ENCODE results near the gene SLIT1.

The SLIT1 gene

GRCh38 chr10:97011397-97011796 lies 174.4 kb downstream of the SLIT1 start:
- no peaks in the 10 kb centered on the region for H3K4me1 ChIP-seq (ENCODE audit: control insufficient read depth in 1 of 2, insufficient read depth in 2 of 2, low read length in 2 of 2)
- H3K27me3 ChIP-seq (ENCODE audit: control insufficient read depth in 1 of 2, insufficient read depth in 2 of 2, low read length in 2 of 2), result no peaks in the 10 kb centered on the region
- no peaks in the 10 kb centered on the region for H3K36me3 ChIP-seq (ENCODE audit: control insufficient read depth in 1 of 2, insufficient read depth in 2 of 2, low read length in 2 of 2)
- no peak overlapping the region for H3K4me3 ChIP-seq (ENCODE audit: low read depth in 1 of 2, low read length in 2 of 2)
- no peak overlapping the region for H3K27ac ChIP-seq (ENCODE audit: low read depth, low read length)
- peaks cover 0 to 11% of the 10 kb centered on the region in 2 donors for H3K9me3 ChIP-seq (ENCODE audit: control insufficient read depth in 1 of 2, low read length in 2 of 2)
- H3K9ac ChIP-seq (ENCODE audit: low read depth in 1 of 2, low read length in 2 of 2), result no peak overlapping the region

DNA sequence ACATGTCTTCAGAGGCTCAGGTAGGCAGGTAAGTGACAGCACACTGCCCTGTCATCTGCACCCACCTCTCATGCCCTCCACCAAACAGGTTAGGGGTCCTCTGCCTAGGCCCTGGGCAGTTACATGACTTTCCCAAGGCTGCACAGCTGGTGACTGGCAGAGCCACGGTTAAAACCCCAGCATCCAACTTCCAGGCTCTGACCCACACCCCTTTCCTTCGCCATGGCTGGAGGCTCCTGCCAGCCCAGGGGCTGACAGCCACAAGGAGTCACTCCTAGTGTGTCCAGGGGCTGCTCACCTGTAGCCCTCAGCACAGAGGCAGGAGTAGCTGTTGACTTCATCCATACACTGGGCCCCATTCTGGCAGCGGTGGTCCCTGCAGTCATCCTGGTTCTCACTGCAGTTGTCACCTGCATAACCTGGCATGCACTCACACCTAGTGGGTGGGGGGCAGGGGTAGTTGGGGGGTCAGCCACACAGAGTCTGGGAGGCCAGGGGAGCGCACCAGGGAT lies 175.0 kb downstream of the SLIT1 start:
- Histone ChIP-seq H3K27ac (ENCODE audit: low read depth, low read length) (no peak overlapping the region), H3K27me3 (ENCODE audit: control insufficient read depth in 1 of 2, insufficient read depth in 2 of 2, low read length in 2 of 2) (no peaks in the 10 kb centered on the region), H3K4me1 (ENCODE audit: control insufficient read depth in 1 of 2, insufficient read depth in 2 of 2, low read length in 2 of 2) (no peaks in the 10 kb centered on the region), H3K36me3 (ENCODE audit: control insufficient read depth in 1 of 2, insufficient read depth in 2 of 2, low read length in 2 of 2) (no peaks in the 10 kb centered on the region), H3K9ac (ENCODE audit: low read depth in 1 of 2, low read length in 2 of 2) (no peak overlapping the region), H3K9me3 (ENCODE audit: control insufficient read depth in 1 of 2, low read length in 2 of 2) (peaks cover 0 to 11% of the 10 kb centered on the region in 2 donors), H3K4me3 (ENCODE audit: low read depth in 1 of 2, low read length in 2 of 2) (no peak overlapping the region)

DNA sequence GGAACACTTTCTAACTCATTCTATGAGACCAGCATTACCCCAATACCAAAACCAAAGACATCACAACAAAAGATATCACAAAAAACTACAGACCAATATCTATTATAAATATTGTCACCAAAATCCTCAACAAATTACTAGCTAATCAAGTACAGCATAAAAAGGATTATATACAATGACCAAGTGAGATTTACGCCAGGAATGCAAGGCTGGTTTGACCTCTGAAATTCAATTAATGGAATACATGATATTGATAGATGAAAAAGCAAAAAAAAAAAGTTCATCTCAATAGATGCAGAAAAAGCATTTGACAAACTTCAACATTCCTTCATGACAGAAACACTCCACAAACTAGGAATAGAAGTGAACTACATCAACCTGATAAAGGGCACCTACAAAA lies 178.3 kb downstream of the SLIT1 start:
- Histone ChIP-seq H3K9ac (ENCODE audit: low read depth in 1 of 2, low read length in 2 of 2) (no peak overlapping the region), H3K4me1 (ENCODE audit: control insufficient read depth in 1 of 2, insufficient read depth in 2 of 2, low read length in 2 of 2) (peaks cover 4 to 9% of the 10 kb centered on the region in 2 donors), H3K27ac (ENCODE audit: low read depth, low read length) (no peak overlapping the region), H3K9me3 (ENCODE audit: control insufficient read depth in 1 of 2, low read length in 2 of 2) (peaks cover 0 to 11% of the 10 kb centered on the region in 2 donors), H3K27me3 (ENCODE audit: control insufficient read depth in 1 of 2, insufficient read depth in 2 of 2, low read length in 2 of 2) (no peaks in the 10 kb centered on the region), H3K4me3 (ENCODE audit: low read depth in 1 of 2, low read length in 2 of 2) (no peak overlapping the region), H3K36me3 (ENCODE audit: control insufficient read depth in 1 of 2, insufficient read depth in 2 of 2, low read length in 2 of 2) (no peaks in the 10 kb centered on the region)

DNA sequence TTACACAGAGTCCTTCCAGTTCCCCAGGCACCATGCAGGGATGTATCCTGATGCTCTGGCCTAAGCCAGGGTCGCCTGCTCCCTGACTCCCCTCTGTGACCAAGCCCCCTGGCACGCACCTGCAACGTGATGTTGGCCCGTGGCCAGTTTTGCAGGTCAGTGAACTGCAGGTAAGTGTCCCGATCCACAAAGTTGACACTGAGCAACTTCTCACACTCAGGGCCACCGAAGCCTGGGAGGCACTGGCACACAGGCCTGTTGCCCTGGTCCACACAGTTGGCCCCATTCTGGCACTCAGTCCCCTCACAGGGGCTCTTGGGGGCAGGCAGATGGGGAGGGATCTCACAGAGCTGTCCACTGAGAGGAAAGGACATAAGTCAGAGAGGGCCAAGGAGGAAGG lies 179.4 kb downstream of the SLIT1 start:
- H3K36me3 ChIP-seq (ENCODE audit: control insufficient read depth in 1 of 2, insufficient read depth in 2 of 2, low read length in 2 of 2), result no peaks in the 10 kb centered on the region
- H3K27me3 ChIP-seq (ENCODE audit: control insufficient read depth in 1 of 2, insufficient read depth in 2 of 2, low read length in 2 of 2), result no peaks in the 10 kb centered on the region

GRCh38 chr10:97005349-97005748 lies 180.4 kb downstream of the SLIT1 start:
- Histone ChIP-seq H3K9ac (ENCODE audit: low read depth in 1 of 2, low read length in 2 of 2) (no peak overlapping the region), H3K27me3 (ENCODE audit: control insufficient read depth in 1 of 2, insufficient read depth in 2 of 2, low read length in 2 of 2) (no peaks in the 10 kb centered on the region), H3K36me3 (ENCODE audit: control insufficient read depth in 1 of 2, insufficient read depth in 2 of 2, low read length in 2 of 2) (no peaks in the 10 kb centered on the region)

More for the DNA sequence above, 179.4 kb downstream of the SLIT1 start:
- Histone ChIP-seq H3K4me3 (ENCODE audit: low read depth in 1 of 2, low read length in 2 of 2) (no peak overlapping the region), H3K4me1 (ENCODE audit: control insufficient read depth in 1 of 2, insufficient read depth in 2 of 2, low read length in 2 of 2) (peaks cover 13 to 18% of the 10 kb centered on the region in 2 donors), H3K27ac (ENCODE audit: low read depth, low read length) (no peak overlapping the region), H3K9me3 (ENCODE audit: control insufficient read depth in 1 of 2, low read length in 2 of 2) (peaks cover 0 to 11% of the 10 kb centered on the region in 2 donors), H3K9ac (ENCODE audit: low read depth in 1 of 2, low read length in 2 of 2) (no peak overlapping the region)

GRCh38 chr10:97004591-97004990 lies 181.2 kb downstream of the SLIT1 start:
- peaks cover 0 to 11% of the 10 kb centered on the region in 2 donors for H3K9me3 ChIP-seq (ENCODE audit: control insufficient read depth in 1 of 2, low read length in 2 of 2)
- no peak overlapping the region for H3K9ac ChIP-seq (ENCODE audit: low read depth in 1 of 2, low read length in 2 of 2)
- H3K36me3 ChIP-seq (ENCODE audit: control insufficient read depth in 1 of 2, insufficient read depth in 2 of 2, low read length in 2 of 2), result no peaks in the 10 kb centered on the region
- H3K27ac ChIP-seq (ENCODE audit: low read depth, low read length), result no peak overlapping the region
- peaks cover 29 to 33% of the 10 kb centered on the region in 2 donors for H3K4me1 ChIP-seq (ENCODE audit: control insufficient read depth in 1 of 2, insufficient read depth in 2 of 2, low read length in 2 of 2)
- H3K4me3 ChIP-seq (ENCODE audit: low read depth in 1 of 2, low read length in 2 of 2), result no peak overlapping the region
- H3K27me3 ChIP-seq (ENCODE audit: control insufficient read depth in 1 of 2, insufficient read depth in 2 of 2, low read length in 2 of 2), result no peaks in the 10 kb centered on the region

More at GRCh38 chr10:97005349-97005748, 180.4 kb downstream of the SLIT1 start:
- Histone ChIP-seq H3K27ac (ENCODE audit: low read depth, low read length) (no peak overlapping the region), H3K4me3 (ENCODE audit: low read depth in 1 of 2, low read length in 2 of 2) (no peak overlapping the region), H3K9me3 (ENCODE audit: control insufficient read depth in 1 of 2, low read length in 2 of 2) (peaks cover 0 to 11% of the 10 kb centered on the region in 2 donors), H3K4me1 (ENCODE audit: control insufficient read depth in 1 of 2, insufficient read depth in 2 of 2, low read length in 2 of 2) (peaks cover 24 to 28% of the 10 kb centered on the region in 2 donors)

GRCh38 chr10:97003804-97004201 lies 182.0 kb downstream of the SLIT1 start:
- Histone ChIP-seq H3K4me1 (ENCODE audit: control insufficient read depth in 1 of 2, insufficient read depth in 2 of 2, low read length in 2 of 2) (peaks cover 34 to 36% of the 10 kb centered on the region in 2 donors), H3K27ac (ENCODE audit: low read depth, low read length) (no peak overlapping the region), H3K27me3 (ENCODE audit: control insufficient read depth in 1 of 2, insufficient read depth in 2 of 2, low read length in 2 of 2) (no peaks in the 10 kb centered on the region), H3K36me3 (ENCODE audit: control insufficient read depth in 1 of 2, insufficient read depth in 2 of 2, low read length in 2 of 2) (no peaks in the 10 kb centered on the region), H3K9me3 (ENCODE audit: control insufficient read depth in 1 of 2, low read length in 2 of 2) (peaks cover 0 to 11% of the 10 kb centered on the region in 2 donors), H3K9ac (ENCODE audit: low read depth in 1 of 2, low read length in 2 of 2) (no peak overlapping the region), H3K4me3 (ENCODE audit: low read depth in 1 of 2, low read length in 2 of 2) (no peak overlapping the region)

GRCh38 chr10:97003151-97003803 lies 182.5 kb downstream of the SLIT1 start:
- Histone ChIP-seq H3K27ac (ENCODE audit: low read depth, low read length) (no peak overlapping the region), H3K4me3 (ENCODE audit: low read depth in 1 of 2, low read length in 2 of 2) (no peak overlapping the region), H3K4me1 (ENCODE audit: control insufficient read depth in 1 of 2, insufficient read depth in 2 of 2, low read length in 2 of 2) (peaks cover 40 to 41% of the 10 kb centered on the region in 2 donors), H3K9ac (ENCODE audit: low read depth in 1 of 2, low read length in 2 of 2) (peak overlapping the region; percentile 8 to 54), H3K36me3 (ENCODE audit: control insufficient read depth in 1 of 2, insufficient read depth in 2 of 2, low read length in 2 of 2) (no peaks in the 10 kb centered on the region), H3K27me3 (ENCODE audit: control insufficient read depth in 1 of 2, insufficient read depth in 2 of 2, low read length in 2 of 2) (no peaks in the 10 kb centered on the region), H3K9me3 (ENCODE audit: control insufficient read depth in 1 of 2, low read length in 2 of 2) (peaks cover 0 to 11% of the 10 kb centered on the region in 2 donors)

DNA sequence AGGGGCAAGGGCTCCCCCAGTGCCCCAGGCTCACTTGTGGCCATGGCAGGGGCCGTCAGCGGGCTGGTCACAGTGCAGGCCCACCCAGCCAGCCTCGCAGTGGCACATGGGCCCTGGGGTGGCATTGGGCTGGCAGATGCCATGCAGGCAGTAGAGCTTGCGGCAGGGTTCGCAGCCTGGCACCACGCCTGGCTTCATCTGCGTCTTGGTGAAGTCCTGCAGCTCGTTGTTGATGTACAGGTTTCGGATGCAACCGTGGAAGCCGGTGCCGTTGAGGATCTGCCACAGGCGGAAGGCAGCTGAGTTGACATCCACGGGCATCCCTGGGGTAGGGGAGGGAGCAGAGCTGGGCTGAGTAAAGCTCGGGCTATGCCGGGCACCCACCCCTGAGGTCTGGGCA lies 183.1 kb downstream of the SLIT1 start:
- Histone ChIP-seq H3K27ac (ENCODE audit: low read depth, low read length) (no peak overlapping the region), H3K4me3 (ENCODE audit: low read depth in 1 of 2, low read length in 2 of 2) (no peak overlapping the region), H3K27me3 (ENCODE audit: control insufficient read depth in 1 of 2, insufficient read depth in 2 of 2, low read length in 2 of 2) (no peaks in the 10 kb centered on the region), H3K9ac (ENCODE audit: low read depth in 1 of 2, low read length in 2 of 2) (peak overlapping the region; percentile 8 to 54), H3K9me3 (ENCODE audit: control insufficient read depth in 1 of 2, low read length in 2 of 2) (peaks cover 0 to 10% of the 10 kb centered on the region in 2 donors), H3K36me3 (ENCODE audit: control insufficient read depth in 1 of 2, insufficient read depth in 2 of 2, low read length in 2 of 2) (no peaks in the 10 kb centered on the region), H3K4me1 (ENCODE audit: control insufficient read depth in 1 of 2, insufficient read depth in 2 of 2, low read length in 2 of 2) (peaks cover 45 to 48% of the 10 kb centered on the region in 2 donors)

DNA sequence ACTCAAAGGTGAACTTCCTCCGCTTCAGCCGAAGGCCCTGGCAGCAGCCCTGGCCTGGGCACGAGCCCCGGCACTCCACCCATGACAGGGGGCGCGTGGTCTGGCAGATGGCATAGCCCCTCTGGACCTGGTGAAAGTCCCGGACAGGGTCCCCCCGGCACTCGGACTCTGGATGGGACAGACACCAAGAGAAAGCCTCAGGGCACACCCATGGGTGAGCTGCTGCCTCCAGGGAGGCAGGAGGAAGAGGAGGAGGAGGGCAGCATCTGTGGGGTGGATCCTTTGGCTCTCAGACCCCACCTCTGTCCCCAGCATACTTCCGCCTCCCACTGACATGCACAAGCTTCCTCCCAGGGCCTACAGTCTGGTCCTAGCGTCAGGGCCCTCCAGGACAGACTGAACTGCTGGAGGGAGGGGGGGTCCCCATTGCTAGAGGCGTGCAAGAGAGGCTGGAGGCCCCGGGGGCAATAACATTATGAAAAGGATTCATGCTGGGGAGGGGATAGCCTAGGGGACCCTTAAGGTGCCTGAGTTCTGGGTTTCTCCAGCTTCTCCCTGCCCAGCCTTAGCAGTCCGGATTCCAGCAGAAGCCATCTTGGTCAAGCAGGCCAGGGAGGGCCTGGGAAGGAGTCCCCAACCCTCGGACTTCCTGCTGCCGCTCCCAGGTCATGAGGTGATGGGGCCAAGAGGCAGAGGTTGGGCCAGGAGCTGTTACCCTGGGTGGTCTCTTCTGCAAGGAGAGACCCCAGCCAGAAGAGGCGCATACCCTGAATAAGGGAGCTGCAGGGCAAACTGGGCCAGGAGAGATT lies 184.4 kb downstream of the SLIT1 start:
- Histone ChIP-seq H3K4me3 (ENCODE audit: low read depth in 1 of 2, low read length in 2 of 2) (no peak overlapping the region), H3K9me3 (ENCODE audit: control insufficient read depth in 1 of 2, low read length in 2 of 2) (no peaks in the 10 kb centered on the region), H3K36me3 (ENCODE audit: control insufficient read depth in 1 of 2, insufficient read depth in 2 of 2, low read length in 2 of 2) (no peaks in the 10 kb centered on the region), H3K4me1 (ENCODE audit: control insufficient read depth in 1 of 2, insufficient read depth in 2 of 2, low read length in 2 of 2) (peaks cover 47 to 52% of the 10 kb centered on the region in 2 donors), H3K27ac (ENCODE audit: low read depth, low read length) (no peak overlapping the region), H3K9ac (ENCODE audit: low read depth in 1 of 2, low read length in 2 of 2) (peak overlapping the region in 1 of 2 donors; percentile 38), H3K27me3 (ENCODE audit: control insufficient read depth in 1 of 2, insufficient read depth in 2 of 2, low read length in 2 of 2) (no peaks in the 10 kb centered on the region)
